Pancreas (tissue), 10 donors: ENCODE measurements around the gene TNNT1. TPM values are rescaled to one million over a fixed set of nuclear protein-coding genes. Genes with fewer than 3 reads are reported as not detected.
A peak's percentile ranks its signal among the peaks of the same experiment; 100 is the strongest.

Source experiments
- ATAC-seq, 4 donors: fragments of 200-7000 bp; cut with Tn5 transposase; one replicate each; pipeline versions ENCODE4 v1.8.0 to v1.9.1; 2020; ENCODE audit warnings: mild to moderate bottlenecking in 4 of 4, moderate library complexity in 4 of 4
- DNase-seq, 6 donors: peaks; one replicate each; pipeline ENCODE4 v3.0.0-alpha.2; 2020
- FAIRE-seq: peaks from 2 replicates; lab custom pipeline; 2012; peaks lifted over from hg19 to GRCh38; lab: Jason Lieb, UNC
- H3K27ac ChIP-seq, 4 donors: fragments of 200-600 bp; sonication (generic); 1 replicate in 3 of 4; 2 replicates in 1 of 4; pipeline versions ENCODE4 v1.5.0 to v1.8.0; 2020
- H3K27me3 ChIP-seq, 4 donors: fragments of 200-600 bp; one replicate each; pipeline ENCODE4 v1.8.0; 2021
- H3K36me3 ChIP-seq, 3 donors: fragments of 200-600 bp; sonication (generic) in 1 of 3; one replicate each; pipeline versions ENCODE4 v1.5.0 to v1.8.0; 2020 to 2021
- H3K4me1 ChIP-seq, 3 donors: fragments of 200-600 bp; one replicate each; pipeline ENCODE4 v1.8.0; 2021
- H3K4me3 ChIP-seq, 4 donors: fragments of 200-600 bp; sonication (generic) in 2 of 4; one replicate each; pipeline versions ENCODE4 v1.5.0 to v1.8.0; 2020 to 2021
- H3K9me3 ChIP-seq, 4 donors: fragments of 200-600 bp; one replicate each; pipeline ENCODE4 v1.8.0; 2021
- CTCF ChIP-seq, 4 donors: fragments of 200-600 bp; sonication (generic) in 3 of 4; IDR thresholded peaks; one replicate each; pipeline versions ENCODE4 v1.5.0 to v1.8.0; 2021; ENCODE audit warnings: antibody characterized with exemption in 4 of 4
- WGBS, 2 donors: extraction: QIAGEN DNeasy Blood & Tissue Kit; methylation state at CpG; one replicate each; pipeline ENCODE4 v1.1.7; 2013; 5-methylcytosine and 5-hydroxymethylcytosine counted together
- intact Hi-C, 3 donors: fragments of 100-400 bp; cut with DNase I; formaldehyde crosslinking; loops; one replicate each; pipeline versions ENCODE4 v1.11.1 to v1.14.2; 2022
- polyA plus RNA-seq, 2 donors: library from polyadenylated mRNA; stranded (reverse); fragments of 200-250 nt; gene quantifications; one replicate each; pipeline ENCODE4 v1.2.3, GENCODE V29; 2013
- total RNA-seq, 6 donors: library from RNA; stranded (reverse); fragmentation: NEBNext Ultra II Directional in 4 of 6; extraction: Animal tissue kit (Norgen Biotek cat#: 25700) in 4 of 6; gene quantifications; one replicate each; pipeline versions ENCODE4 v1.2.1 to v1.2.4, GENCODE V29; 2021 to 2023
- donor health status: healthy with polysubstance abuse.
- donor health status: DM: no; HTN: no; CAD: no; lungs with moderate emphysema.
- donor health status: DM: no; HTN: no; CAD: no.
- donor health status: control.
- donor health status: control.
- donor health status: Bipolar disorder and iron deficiency.
- donor health status: DM: yes; HTN: yes; CAD: no.
- donor health status: DM: no; HTN: no; CAD: no.
- donor health status: DM: no; HTN: no; CAD: no.
- donor health status: DM: yes; HTN: yes; CAD: no.

The TNNT1 gene
- total and polyA plus RNA-seq, 8 donors: 0.54 to 4.0 TPM; not detected in 6

GRCh38 chr19:55115446-55116065 lies 33.5 kb downstream of the TNNT1 start:
- FAIRE-seq (no peak), ATAC-seq (no peak), DNase-seq (no peak)
- no peaks in the 10 kb centered on the region for H3K27me3 ChIP-seq
- peak overlapping the region in 2 of 4 donors; percentile 87 to 90 for H3K4me3 ChIP-seq
- no peaks in the 10 kb centered on the region for H3K36me3 ChIP-seq
- H3K9me3 ChIP-seq: no peaks in the 10 kb centered on the region
- intact Hi-C loops: no loop called here
- WGBS, 2 donors: 56 to 66% methylated on average over 13 of the region's 13 CpGs
- no peak for TF ChIP-seq CTCF (IDR thresholded peaks at IDR 0.05)
- peaks cover 0 to 11% (median 5%) of the 10 kb centered on the region in 3 donors for H3K4me1 ChIP-seq
- H3K27ac ChIP-seq: no peak overlapping the region

GRCh38 chr19:55114566-55115145 lies 34.4 kb downstream of the TNNT1 start:
- ATAC-seq: no peak
- H3K27me3 ChIP-seq: no peaks in the 10 kb centered on the region
- 88 to 95% methylated on average over 8 to 9 of the region's 9 CpGs for WGBS, 2 donors
- no peak for FAIRE-seq
- no peaks in the 10 kb centered on the region for H3K9me3 ChIP-seq
- H3K4me3 ChIP-seq: no peak overlapping the region
- intact Hi-C loops: no loop called here
- peaks cover 0 to 11% (median 5%) of the 10 kb centered on the region in 3 donors for H3K4me1 ChIP-seq
- no peak for TF ChIP-seq CTCF (IDR thresholded peaks at IDR 0.05)
- H3K36me3 ChIP-seq: no peaks in the 10 kb centered on the region
- no peak overlapping the region for H3K27ac ChIP-seq
- DNase-seq: peak in 1 of 6 donors; percentile 11

GRCh38 chr19:55113570-55114039 lies 35.4 kb downstream of the TNNT1 start:
- intact Hi-C loops: no loop called here
- 30 to 34% methylated on average over 10 to 12 of the region's 12 CpGs for WGBS, 2 donors
- H3K36me3 ChIP-seq: no peaks in the 10 kb centered on the region
- no peak overlapping the region for H3K4me3 ChIP-seq
- no peak for TF ChIP-seq CTCF (IDR thresholded peaks at IDR 0.05)
- peak overlapping the region; percentile 26 to 67 (median 51) for H3K27ac ChIP-seq
- H3K27me3 ChIP-seq: no peaks in the 10 kb centered on the region
- H3K9me3 ChIP-seq: no peaks in the 10 kb centered on the region
- H3K4me1 ChIP-seq: peaks cover 0 to 10% (median 5%) of the 10 kb centered on the region in 3 donors
- FAIRE-seq: no peak
- peak in 5 of 6 donors; percentile 68 to 81 (median 75) for DNase-seq
- peak; percentile 1 to 36 (median 12) for ATAC-seq

GRCh38 chr19:55112777-55113569 lies 36.0 kb downstream of the TNNT1 start:
- no peak for TF ChIP-seq CTCF (IDR thresholded peaks at IDR 0.05)
- ATAC-seq (no peak), DNase-seq (peak in 1 of 6 donors; percentile 18), FAIRE-seq (no peak)
- H3K27ac ChIP-seq: peak overlapping the region; percentile 26 to 67 (median 51)
- intact Hi-C loops: no loop called here
- peaks cover 0 to 5% (median 0%) of the 10 kb centered on the region in 3 donors for H3K4me1 ChIP-seq
- WGBS, 2 donors: 75 to 77% methylated on average over 23 of the region's 23 CpGs
- no peak overlapping the region for H3K4me3 ChIP-seq
- no peaks in the 10 kb centered on the region for H3K9me3 ChIP-seq
- H3K27me3 ChIP-seq: no peaks in the 10 kb centered on the region
- no peaks in the 10 kb centered on the region for H3K36me3 ChIP-seq
